ENCODE results near the gene MYOZ2.

MYOZ2 gene

GRCh38 chr4:119184128-119184527 is 48.5 kb downstream of the MYOZ2 start:
- Histone ChIP-seq H3K4me3 (ENCODE audit: low read depth, low read length) (no peak overlapping the region), H3K27ac (ENCODE audit: extremely low read depth, low read depth, low read length) (no peak overlapping the region), H3K4me1 (ENCODE audit: control insufficient read depth, insufficient read depth, low read length) (no peaks in the 10 kb centered on the region), H3K36me3 (ENCODE audit: control insufficient read depth in 2 of 2, insufficient read depth in 1 of 2, low read length in 2 of 2) (no peaks in the 10 kb centered on the region), H3K9me3 (ENCODE audit: control insufficient read depth, insufficient read depth, low read depth, low read length) (no peaks in the 10 kb centered on the region)
- ChIA-PET POLR2A (interaction anchor here (1.2 kb wide), 1 partner anchor 28 kb away, joined by 3 read pairs; the partner anchor contains the start of gene USP53), CTCF (no interaction called here)
- TF ChIP-seq ZNF362 (tag by site-specific recombination; IDR thresholded peaks at IDR 0.05), result no peak
- no peak for TF ChIP-seq ZNF311 (tag by site-specific recombination; IDR thresholded peaks at IDR 0.05; ENCODE audit: borderline replicate concordance)
- TF ChIP-seq ZSCAN18 (tag by site-specific recombination; IDR thresholded peaks at IDR 0.05), result no peak
- TF ChIP-seq ZNF645 (tag by site-specific recombination; IDR thresholded peaks at IDR 0.05), result no peak
- no peak for TF ChIP-seq ZNF175 (tag by site-specific recombination; IDR thresholded peaks at IDR 0.05)
- no peak for TF ChIP-seq ZNF664 (tag by site-specific recombination; IDR thresholded peaks at IDR 0.05)

- POLR2A ChIA-PET, result no interaction called here
- CTCF ChIA-PET, result interaction anchor here (0.6 kb wide), 1 partner anchor 170 kb away, joined by 3 read pairs; no protein-coding TSS in a partner anchor
- Histone ChIP-seq H3K4me3 (ENCODE audit: low read depth, low read length) (no peak overlapping the region), H3K9me3 (ENCODE audit: control insufficient read depth, insufficient read depth, low read depth, low read length) (no peaks in the 10 kb centered on the region), H3K27ac (ENCODE audit: extremely low read depth, low read depth, low read length) (no peak overlapping the region), H3K36me3 (ENCODE audit: control insufficient read depth in 2 of 2, insufficient read depth in 1 of 2, low read length in 2 of 2) (no peaks in the 10 kb centered on the region), H3K4me1 (ENCODE audit: control insufficient read depth, insufficient read depth, low read length) (no peaks in the 10 kb centered on the region)
- TF ChIP-seq ZNF48 (tag by site-specific recombination; IDR thresholded peaks at IDR 0.05), result no peak
- no peak for TF ChIP-seq ZIC2 (tag by site-specific recombination; IDR thresholded peaks at IDR 0.05)
- no peak for TF ChIP-seq FEZF1 (tag by site-specific recombination; IDR thresholded peaks at IDR 0.05)
- no peak for TF ChIP-seq ZNF624 (tag by site-specific recombination; IDR thresholded peaks at IDR 0.05)
- TF ChIP-seq ZFP69B (tag by site-specific recombination; IDR thresholded peaks at IDR 0.05), result no peak
- no peak for TF ChIP-seq ZNF239 (tag by site-specific recombination; IDR thresholded peaks at IDR 0.05)
Measured at GRCh38 chr4:119189638-119190037, 54.0 kb downstream of the MYOZ2 start.

- Histone ChIP-seq H3K9me3 (ENCODE audit: control insufficient read depth, insufficient read depth, low read depth, low read length) (no peaks in the 10 kb centered on the region), H3K27ac (ENCODE audit: extremely low read depth, low read depth, low read length) (no peak overlapping the region), H3K4me3 (ENCODE audit: low read depth, low read length) (no peak overlapping the region), H3K4me1 (ENCODE audit: control insufficient read depth, insufficient read depth, low read length) (no peaks in the 10 kb centered on the region), H3K36me3 (ENCODE audit: control insufficient read depth in 2 of 2, insufficient read depth in 1 of 2, low read length in 2 of 2) (no peaks in the 10 kb centered on the region)
- CTCF ChIA-PET, result interaction anchor here (0.6 kb wide), 1 partner anchor 169 kb away, joined by 3 read pairs; no protein-coding TSS in a partner anchor
- POLR2A ChIA-PET, result no interaction called here
- TF ChIP-seq ZNF785 (tag by site-specific recombination; IDR thresholded peaks at IDR 0.05) (no peak), ZFP41 (tag by site-specific recombination; IDR thresholded peaks at IDR 0.05; ENCODE audit: borderline replicate concordance) (no peak), YY1 (tag by site-specific recombination; IDR thresholded peaks at IDR 0.05) (no peak), ZFP69B (tag by site-specific recombination; IDR thresholded peaks at IDR 0.05) (no peak), KLF17 (tag by site-specific recombination; IDR thresholded peaks at IDR 0.05) (no peak), ZNF214 (tag by site-specific recombination; IDR thresholded peaks at IDR 0.05; ENCODE audit: borderline replicate concordance) (no peak), ZNF558 (tag by site-specific recombination; IDR thresholded peaks at IDR 0.05) (no peak), ZNF639 (tag by site-specific recombination; IDR thresholded peaks at IDR 0.05) (no peak), ZBTB11 (tag by site-specific recombination; conservative IDR thresholded peaks at IDR 0.05; ENCODE audit: low read depth) (no peak), ZNF645 (tag by site-specific recombination; IDR thresholded peaks at IDR 0.05) (no peak), ZNF510 (tag by site-specific recombination; IDR thresholded peaks at IDR 0.05; ENCODE audit: insufficient replicate concordance) (no peak), FEZF1 (tag by site-specific recombination; IDR thresholded peaks at IDR 0.05) (no peak)
Measured at GRCh38 chr4:119190354-119190753, 54.7 kb downstream of the MYOZ2 start.
